WI38 (cell line): ENCODE data around the gene CACNA2D1.
"Not testable (repeated sequence)": the region's sequence is repeated elsewhere in the genome, so short reads cannot be mapped to it uniquely, and the experiment has no call there.

ENCODE experiments used
- H3K4me3 ChIP-seq: 2 replicates; pipeline ENCODE4 v1.5.1; 2011; ENCODE audit warnings: low read depth, mild to moderate bottlenecking, control low read depth, low read length
- TF ChIP-seq, protein P1 (sequence below): IDR thresholded peaks from 2 replicates; pipeline ENCODE4 v1.5.1; 2012; ENCODE audit warnings: low read depth, mild to moderate bottlenecking, control low read depth, low read length

The CACNA2D1 gene

DNA sequence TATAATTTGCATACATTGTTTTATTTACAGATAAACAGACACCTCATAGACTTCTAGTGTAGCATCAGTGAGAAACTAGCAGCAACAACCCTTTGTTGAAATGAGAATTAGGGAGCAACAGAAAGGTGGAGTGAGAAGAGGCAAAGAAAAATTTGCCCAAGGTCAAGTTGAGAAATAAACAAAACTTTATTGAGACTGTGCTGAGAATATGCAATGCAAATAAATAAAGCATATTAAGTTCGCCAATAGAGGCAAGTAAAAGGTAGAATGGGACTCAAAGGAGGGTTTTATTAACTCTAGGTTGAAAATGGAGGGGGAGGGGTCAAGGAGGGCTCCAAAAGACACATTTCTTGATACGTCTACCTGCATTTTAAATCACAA, 49.7 kb downstream of the CACNA2D1 start:
- TF ChIP-seq, protein P1, sequence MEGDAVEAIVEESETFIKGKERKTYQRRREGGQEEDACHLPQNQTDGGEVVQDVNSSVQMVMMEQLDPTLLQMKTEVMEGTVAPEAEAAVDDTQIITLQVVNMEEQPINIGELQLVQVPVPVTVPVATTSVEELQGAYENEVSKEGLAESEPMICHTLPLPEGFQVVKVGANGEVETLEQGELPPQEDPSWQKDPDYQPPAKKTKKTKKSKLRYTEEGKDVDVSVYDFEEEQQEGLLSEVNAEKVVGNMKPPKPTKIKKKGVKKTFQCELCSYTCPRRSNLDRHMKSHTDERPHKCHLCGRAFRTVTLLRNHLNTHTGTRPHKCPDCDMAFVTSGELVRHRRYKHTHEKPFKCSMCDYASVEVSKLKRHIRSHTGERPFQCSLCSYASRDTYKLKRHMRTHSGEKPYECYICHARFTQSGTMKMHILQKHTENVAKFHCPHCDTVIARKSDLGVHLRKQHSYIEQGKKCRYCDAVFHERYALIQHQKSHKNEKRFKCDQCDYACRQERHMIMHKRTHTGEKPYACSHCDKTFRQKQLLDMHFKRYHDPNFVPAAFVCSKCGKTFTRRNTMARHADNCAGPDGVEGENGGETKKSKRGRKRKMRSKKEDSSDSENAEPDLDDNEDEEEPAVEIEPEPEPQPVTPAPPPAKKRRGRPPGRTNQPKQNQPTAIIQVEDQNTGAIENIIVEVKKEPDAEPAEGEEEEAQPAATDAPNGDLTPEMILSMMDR: no peak

DNA sequence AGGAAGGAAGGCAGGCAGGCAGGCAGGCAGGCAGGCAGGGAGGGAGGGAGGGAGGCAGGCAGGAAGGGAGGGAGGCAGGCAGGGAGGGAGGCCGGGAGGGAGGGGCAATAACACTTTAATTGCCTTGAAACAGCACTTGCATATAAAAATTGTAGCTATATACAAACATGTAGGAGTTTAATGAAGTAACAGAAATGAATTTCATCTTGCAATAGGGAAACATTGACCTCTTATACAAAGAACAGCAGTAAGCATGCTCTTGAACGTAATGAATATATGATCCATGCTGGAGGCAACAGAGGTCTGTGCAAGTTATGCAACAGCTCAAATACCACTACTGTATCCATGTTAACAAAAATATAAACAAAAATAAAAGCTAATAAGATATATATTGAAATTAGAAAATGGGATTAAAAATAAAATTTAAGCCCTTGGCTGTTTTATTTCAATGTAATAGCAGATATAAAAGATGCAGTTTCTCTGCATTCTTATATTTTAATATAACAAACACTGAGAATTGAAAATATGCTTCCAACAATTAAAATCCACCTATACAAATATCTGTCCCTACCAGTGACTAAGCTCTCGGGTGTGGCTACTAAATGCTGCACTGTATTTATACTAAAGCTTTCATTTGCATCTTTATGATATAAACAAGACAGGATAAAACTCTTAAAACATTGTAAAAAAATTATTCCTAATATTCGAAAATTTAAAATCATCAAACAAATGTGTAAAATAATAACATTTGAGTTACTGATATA, 50.3 kb downstream of the CACNA2D1 start:
- H3K4me3 ChIP-seq: no peak overlapping the region
- TF ChIP-seq, protein P1: no peak

More for the DNA sequence above, 49.7 kb downstream of the CACNA2D1 start:
- H3K4me3 ChIP-seq: no peak overlapping the region

DNA sequence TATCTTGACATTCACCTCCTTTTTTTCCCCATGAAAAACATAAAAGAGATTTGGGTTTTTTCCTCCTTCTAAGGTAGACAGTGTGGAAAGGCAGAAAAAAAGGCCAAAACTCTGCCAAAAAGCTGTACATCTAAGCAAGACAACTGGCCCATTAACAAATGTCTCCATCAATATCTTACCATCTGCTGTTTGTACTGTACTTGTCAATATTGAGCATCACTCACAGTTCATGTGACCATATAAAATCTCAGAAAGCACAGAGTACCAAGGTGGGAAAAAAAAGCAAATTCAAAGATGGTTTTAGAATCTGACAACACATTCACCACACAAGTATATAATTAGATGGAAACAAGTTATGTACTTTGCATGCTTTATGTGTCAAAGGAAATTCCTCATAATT, 52.6 kb downstream of the CACNA2D1 start:
- TF ChIP-seq, protein P1: no peak
- no peak overlapping the region for H3K4me3 ChIP-seq

DNA sequence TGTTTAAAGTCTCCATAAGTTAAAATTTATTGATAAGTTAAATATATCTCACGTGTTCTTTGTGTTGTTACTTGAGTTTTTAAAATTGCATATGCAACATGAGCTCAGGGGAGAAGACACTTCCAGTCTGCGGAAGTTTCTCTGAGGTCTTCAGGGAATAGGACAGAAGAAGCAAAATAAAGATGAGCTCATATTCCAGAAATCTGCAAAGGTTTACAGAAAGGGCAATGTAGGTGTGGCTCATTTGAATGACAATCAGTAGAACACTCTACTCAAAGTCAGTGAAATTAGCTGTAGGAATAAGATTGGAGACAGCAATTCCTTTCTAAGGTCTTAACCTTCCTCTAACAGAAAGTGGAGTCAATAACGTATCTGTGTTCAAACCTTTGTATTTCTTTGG, 53.7 kb downstream of the CACNA2D1 start:
- H3K4me3 ChIP-seq: no peak overlapping the region

DNA sequence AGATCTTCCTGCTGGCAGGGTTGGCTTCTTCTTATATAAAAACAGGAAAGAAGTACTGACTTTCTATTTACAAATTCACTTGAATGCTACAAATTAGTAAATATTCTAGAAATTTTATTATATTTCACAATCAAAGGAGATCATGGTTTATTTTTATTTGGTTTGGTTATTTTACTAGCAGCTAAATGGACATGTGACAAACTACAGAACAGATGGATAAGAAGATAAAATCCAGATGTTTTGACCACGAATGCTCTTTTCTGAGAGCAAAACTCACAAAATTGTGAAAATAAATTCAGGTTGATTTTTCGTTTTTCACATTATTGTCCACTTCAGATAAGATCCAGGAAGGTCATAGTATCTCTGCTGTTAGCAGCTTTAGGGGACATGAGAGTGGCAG, 55.4 kb downstream of the CACNA2D1 start:
- TF ChIP-seq, protein P1: no peak
- no peak overlapping the region for H3K4me3 ChIP-seq

More for the DNA sequence above, 53.7 kb downstream of the CACNA2D1 start:
- TF ChIP-seq, protein P1: no peak

DNA sequence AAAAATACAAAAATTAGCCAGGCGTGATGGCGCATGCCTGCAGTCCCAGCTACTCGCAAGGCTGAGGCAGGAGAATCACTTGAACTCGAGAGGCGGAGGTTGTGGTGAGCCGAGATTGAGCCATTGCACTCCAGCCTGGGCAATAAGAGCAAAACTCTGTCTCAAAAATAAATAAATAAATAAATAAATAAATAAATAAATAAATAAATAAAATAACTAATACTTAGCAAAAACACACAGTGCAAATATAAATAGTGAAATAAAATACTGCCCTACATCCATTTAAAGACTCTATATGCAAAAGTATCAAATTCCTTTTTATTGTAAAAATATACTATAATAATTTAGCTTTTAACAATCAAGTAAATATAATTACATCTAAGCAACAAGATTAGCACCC, 57.0 kb downstream of the CACNA2D1 start:
- H3K4me3 ChIP-seq: not testable (repeated sequence)

DNA sequence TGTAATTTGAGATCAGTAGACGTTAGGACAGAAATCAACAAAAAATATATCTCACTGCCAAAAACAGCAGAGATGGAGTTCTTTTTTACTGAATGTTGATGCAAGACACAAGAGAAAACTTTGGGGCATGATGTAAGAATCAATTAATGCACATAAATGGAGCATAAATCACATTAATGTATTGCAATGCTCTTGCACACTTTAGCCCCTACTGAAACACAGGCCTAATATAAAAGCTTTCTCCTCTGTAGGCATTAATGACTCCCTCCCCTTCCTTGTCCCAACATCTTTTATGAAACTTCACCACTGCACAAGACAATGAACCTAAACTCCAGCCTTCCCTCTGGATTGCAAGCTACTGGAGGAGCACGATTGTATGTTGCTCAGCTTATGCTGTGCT, 58.8 kb downstream of the CACNA2D1 start:
- no peak overlapping the region for H3K4me3 ChIP-seq
- TF ChIP-seq, protein P1: no peak

DNA sequence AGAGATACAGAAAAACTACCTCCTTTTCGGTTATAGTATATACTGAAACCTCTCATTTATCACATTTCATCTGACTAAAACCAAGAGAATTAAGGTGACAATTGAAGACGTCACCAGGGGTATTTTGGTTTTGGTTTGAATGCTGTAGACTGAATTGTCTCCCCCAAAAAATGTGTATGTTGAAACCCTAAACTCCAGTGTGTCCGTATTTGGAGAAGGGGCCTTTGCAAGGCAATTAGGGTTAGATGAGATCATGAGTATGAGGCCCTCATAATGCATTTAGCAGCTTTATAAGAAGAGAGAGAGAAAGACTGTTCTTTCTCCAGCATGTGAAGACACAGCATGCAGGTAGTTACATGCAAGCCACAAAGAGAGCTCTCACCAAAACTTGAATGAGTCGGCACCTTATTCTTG, 59.5 kb downstream of the CACNA2D1 start:
- no peak overlapping the region for H3K4me3 ChIP-seq
- TF ChIP-seq, protein P1: no peak
